Stomach smooth muscle (tissue), 2 donors: Measurements from ENCODE around the gene C7orf57.

Experiments
- H3K27ac ChIP-seq: one replicate; pipeline ENCODE4 v1.7.0; 2013; ENCODE audit warnings: mild to moderate bottlenecking, low read length, inconsistent platforms
- H3K27me3 ChIP-seq, 2 donors: one replicate each; pipeline ENCODE4 v1.7.0; 2013; ENCODE audit warnings: low read length in 2 of 2; ENCODE audit not compliant: insufficient read depth in 2 of 2, control insufficient read depth in 1 of 2
- H3K36me3 ChIP-seq, 2 donors: one replicate each; pipeline ENCODE4 v1.7.0; 2013; ENCODE audit warnings: low read length in 2 of 2; ENCODE audit not compliant: control insufficient read depth in 2 of 2, insufficient read depth in 2 of 2
- H3K4me1 ChIP-seq: one replicate; pipeline ENCODE4 v1.7.0; 2013; ENCODE audit warnings: low read length; ENCODE audit not compliant: control insufficient read depth, insufficient read depth
- H3K4me3 ChIP-seq, 2 donors: one replicate each; pipeline ENCODE4 v1.7.0; 2013; ENCODE audit warnings: low read length in 2 of 2
- H3K9ac ChIP-seq, 2 donors: one replicate each; pipeline ENCODE4 v1.7.0; 2013; ENCODE audit warnings: low read length in 2 of 2, mild to moderate bottlenecking in 1 of 2
- H3K9me3 ChIP-seq, 2 donors: one replicate each; pipeline ENCODE4 v1.7.0; 2013; ENCODE audit warnings: low read length in 2 of 2; ENCODE audit not compliant: control insufficient read depth in 2 of 2
- donor health status: healthy.
- donor health status: Pancreatic carcinoma.

Gene C7orf57

DNA sequence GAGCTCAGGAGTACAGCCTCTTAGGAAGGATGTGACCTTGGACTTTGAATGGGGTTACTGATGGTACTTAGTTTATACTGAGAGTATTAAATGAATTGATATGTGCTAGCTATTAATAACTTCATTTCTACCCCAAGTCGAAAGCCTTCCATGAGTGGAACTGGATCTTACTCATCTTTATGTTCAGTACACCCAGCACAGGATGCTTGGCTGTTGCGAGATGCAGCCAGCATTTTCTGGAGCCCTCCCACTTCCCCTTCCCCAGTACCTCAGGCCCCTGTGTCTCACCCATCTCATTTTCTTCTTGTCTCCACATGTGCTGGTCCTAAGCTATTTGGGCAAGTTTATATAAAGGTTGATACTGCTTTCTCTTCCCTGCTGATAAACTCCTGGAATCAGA lies 60.9 kb downstream of the C7orf57 start:
- Histone ChIP-seq H3K27me3 (no peaks in the 10 kb centered on the region), H3K9ac (no peak overlapping the region), H3K4me1 (no peaks in the 10 kb centered on the region), H3K9me3 (no peaks in the 10 kb centered on the region), H3K4me3 (no peak overlapping the region), H3K27ac (no peak overlapping the region), H3K36me3 (peaks cover 0 to 13% of the 10 kb centered on the region in 2 donors)

- H3K27me3 ChIP-seq: no peaks in the 10 kb centered on the region
- H3K9me3 ChIP-seq: no peaks in the 10 kb centered on the region
- no peaks in the 10 kb centered on the region for H3K4me1 ChIP-seq
- no peak overlapping the region for H3K4me3 ChIP-seq
- no peak overlapping the region for H3K27ac ChIP-seq
- no peak overlapping the region for H3K9ac ChIP-seq
- peaks cover 9 to 23% of the 10 kb centered on the region in 2 donors for H3K36me3 ChIP-seq
Observed at GRCh38 chr7:48097521-48098231, 62.3 kb downstream of the C7orf57 start.

DNA sequence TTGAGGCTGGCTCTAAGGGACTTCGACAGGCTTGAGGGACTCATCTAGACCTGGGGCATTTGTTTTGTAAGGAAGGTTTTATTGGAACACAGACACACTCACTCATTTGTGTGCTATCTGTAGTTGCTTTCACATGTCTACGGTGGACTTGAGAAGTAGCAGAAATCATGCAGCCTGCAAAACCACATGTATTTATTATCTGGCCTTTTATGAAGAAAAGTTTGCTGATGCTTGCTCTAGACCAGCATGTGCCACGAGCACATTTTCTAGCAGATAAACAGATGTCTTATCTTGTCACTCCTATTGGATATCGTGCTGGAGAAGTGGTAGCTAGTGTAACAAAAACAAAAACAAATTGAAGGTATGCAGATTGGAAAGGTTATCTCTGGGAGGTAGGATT lies 63.5 kb downstream of the C7orf57 start:
- Histone ChIP-seq H3K36me3 (peaks cover 14 to 28% of the 10 kb centered on the region in 2 donors), H3K27me3 (no peaks in the 10 kb centered on the region), H3K27ac (no peak overlapping the region), H3K4me1 (no peaks in the 10 kb centered on the region), H3K9me3 (no peaks in the 10 kb centered on the region), H3K4me3 (no peak overlapping the region), H3K9ac (no peak overlapping the region)

DNA sequence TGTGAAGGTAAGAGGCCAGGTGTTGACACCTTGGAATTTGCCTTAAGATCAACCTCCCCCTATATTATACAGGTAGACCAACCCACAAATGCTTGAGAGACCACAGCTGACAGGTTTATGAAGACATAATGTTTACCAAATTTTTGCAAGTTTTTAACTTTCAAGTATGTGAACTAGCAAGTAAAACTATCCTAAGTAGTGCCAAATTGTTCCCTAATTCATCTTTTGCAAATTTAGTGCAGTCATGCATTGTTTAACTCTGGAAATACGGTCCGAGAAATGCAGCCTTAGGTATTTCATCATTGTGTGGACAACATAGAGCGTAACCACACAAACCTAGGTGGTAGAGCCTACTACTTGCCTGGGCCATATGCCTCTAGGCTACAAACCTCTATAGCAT lies 64.4 kb downstream of the C7orf57 start:
- no peaks in the 10 kb centered on the region for H3K27me3 ChIP-seq
- H3K4me1 ChIP-seq: no peaks in the 10 kb centered on the region
- H3K36me3 ChIP-seq: peaks cover 14 to 26% of the 10 kb centered on the region in 2 donors
- H3K9ac ChIP-seq: no peak overlapping the region
- no peaks in the 10 kb centered on the region for H3K9me3 ChIP-seq
- H3K27ac ChIP-seq: no peak overlapping the region
- H3K4me3 ChIP-seq: no peak overlapping the region

DNA sequence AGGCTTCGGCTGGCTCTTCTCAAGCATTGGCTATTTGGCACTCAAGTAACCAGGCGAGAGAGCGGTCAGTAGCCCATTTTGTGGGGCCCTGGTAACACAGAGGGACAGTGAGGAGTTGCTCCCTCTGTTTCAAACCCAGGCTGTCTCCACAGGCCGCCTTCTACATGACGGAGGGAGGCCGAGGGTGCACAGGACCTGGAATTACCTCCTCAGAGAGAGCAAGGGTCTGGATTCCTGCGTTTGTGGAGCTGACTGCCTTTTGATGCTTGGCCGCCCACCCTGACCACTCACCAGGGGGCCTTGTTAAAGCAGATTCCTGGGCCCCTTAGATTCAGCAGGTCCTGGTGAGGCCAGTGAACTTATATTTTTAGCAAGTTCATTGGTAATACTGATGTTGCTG lies 66.0 kb downstream of the C7orf57 start:
- Histone ChIP-seq H3K36me3 (peaks cover 17 to 24% of the 10 kb centered on the region in 2 donors), H3K4me3 (no peak overlapping the region), H3K27ac (no peak overlapping the region), H3K27me3 (no peaks in the 10 kb centered on the region), H3K4me1 (no peaks in the 10 kb centered on the region), H3K9ac (no peak overlapping the region), H3K9me3 (no peaks in the 10 kb centered on the region)

DNA sequence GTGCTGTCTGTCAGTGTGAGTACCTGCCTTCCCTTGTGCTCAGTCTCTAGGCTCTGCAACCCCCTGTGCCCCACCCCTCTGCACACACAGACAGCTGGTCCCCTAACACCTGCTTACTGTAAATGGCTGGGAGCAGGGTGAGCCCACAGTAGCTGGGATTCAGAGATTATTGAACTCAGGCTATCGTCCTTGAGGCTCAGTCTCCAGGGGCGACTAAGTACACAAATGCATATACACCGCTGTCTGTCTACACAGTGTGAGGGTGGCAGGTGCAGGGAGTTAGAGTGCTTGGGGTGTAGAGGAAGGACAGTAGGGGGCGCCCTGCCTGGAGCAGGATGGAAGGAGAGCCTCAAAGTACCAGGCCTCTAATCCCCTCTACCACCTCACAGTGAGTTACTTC lies 66.6 kb downstream of the C7orf57 start:
- Histone ChIP-seq H3K27me3 (no peaks in the 10 kb centered on the region), H3K27ac (no peak overlapping the region), H3K36me3 (peaks cover 21 to 27% of the 10 kb centered on the region in 2 donors), H3K9me3 (no peaks in the 10 kb centered on the region), H3K4me1 (no peaks in the 10 kb centered on the region), H3K9ac (no peak overlapping the region), H3K4me3 (no peak overlapping the region)

GRCh38 chr7:48102530-48102929 lies 67.2 kb downstream of the C7orf57 start:
- Histone ChIP-seq H3K36me3 (peaks cover 22 to 29% of the 10 kb centered on the region in 2 donors), H3K9me3 (no peaks in the 10 kb centered on the region), H3K27ac (no peak overlapping the region), H3K4me3 (no peak overlapping the region), H3K27me3 (no peaks in the 10 kb centered on the region), H3K9ac (no peak overlapping the region), H3K4me1 (no peaks in the 10 kb centered on the region)

DNA sequence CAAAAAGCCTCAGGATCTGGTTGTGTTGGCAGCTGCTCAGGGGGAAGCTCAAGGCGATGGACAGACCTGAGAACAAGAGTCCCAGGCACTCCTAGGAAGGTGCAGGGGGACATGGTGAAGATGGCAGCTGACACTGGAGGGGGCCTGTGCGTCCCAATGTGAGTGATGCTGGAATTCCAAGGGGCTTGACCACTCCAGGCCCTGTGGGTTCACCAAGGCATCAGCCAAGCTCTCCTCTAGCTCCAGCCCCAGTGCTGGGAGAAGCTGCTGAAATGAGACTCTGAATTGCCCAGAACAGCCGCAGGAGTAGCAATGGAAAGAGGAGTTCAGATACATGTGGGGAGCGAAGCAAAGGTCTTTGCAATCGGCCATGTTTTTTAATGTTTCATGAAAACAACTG lies 69.7 kb downstream of the C7orf57 start:
- Histone ChIP-seq H3K9ac (no peak overlapping the region), H3K9me3 (no peaks in the 10 kb centered on the region), H3K27me3 (no peaks in the 10 kb centered on the region), H3K36me3 (peaks cover 27 to 33% of the 10 kb centered on the region in 2 donors), H3K4me3 (no peak overlapping the region), H3K27ac (no peak overlapping the region), H3K4me1 (no peaks in the 10 kb centered on the region)

DNA sequence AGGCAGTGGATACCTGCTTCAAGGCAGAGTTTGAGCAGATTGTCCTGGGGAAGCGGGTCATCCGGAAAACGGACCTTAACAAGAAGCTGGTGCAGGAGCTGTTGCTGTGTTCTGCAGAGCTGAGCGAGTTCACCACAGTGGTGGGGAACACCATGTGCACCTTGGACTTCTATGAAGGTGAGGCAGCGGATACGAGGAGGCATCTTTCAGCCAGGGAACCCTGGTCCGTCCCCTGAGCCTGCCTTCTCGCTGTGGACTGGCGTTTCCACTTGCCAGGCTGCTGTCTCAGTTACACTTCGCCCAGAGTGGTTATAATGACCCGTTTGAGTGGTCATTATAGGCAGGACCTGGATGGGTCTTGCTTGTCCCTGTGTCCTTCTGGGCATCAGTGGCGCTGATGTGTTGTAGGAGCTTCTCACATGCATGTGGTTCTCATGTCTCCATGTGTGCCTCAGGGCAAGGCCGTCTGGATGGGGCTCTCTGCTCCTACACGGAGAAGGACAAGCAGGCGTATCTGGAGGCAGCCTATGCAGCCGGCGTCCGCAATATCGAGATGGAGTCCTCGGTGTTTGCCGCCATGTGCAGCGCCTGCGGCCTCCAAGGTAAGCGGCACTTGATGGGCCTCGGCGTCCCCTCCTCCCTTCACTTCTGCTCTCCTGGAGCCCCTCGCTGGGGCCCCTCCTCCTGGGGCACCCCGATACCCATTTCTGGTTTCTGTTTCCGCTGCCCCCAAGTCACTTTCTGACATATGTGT lies 71.7 kb downstream of the C7orf57 start:
- no peaks in the 10 kb centered on the region for H3K9me3 ChIP-seq
- no peaks in the 10 kb centered on the region for H3K27me3 ChIP-seq
- no peak overlapping the region for H3K27ac ChIP-seq
- no peaks in the 10 kb centered on the region for H3K4me1 ChIP-seq
- H3K9ac ChIP-seq: no peak overlapping the region
- peaks cover 22 to 30% of the 10 kb centered on the region in 2 donors for H3K36me3 ChIP-seq
- no peak overlapping the region for H3K4me3 ChIP-seq

GRCh38 chr7:48107926-48108472 lies 72.7 kb downstream of the C7orf57 start:
- Histone ChIP-seq H3K36me3 (peaks cover 17 to 23% of the 10 kb centered on the region in 2 donors), H3K9ac (no peak overlapping the region), H3K27me3 (no peaks in the 10 kb centered on the region), H3K4me1 (no peaks in the 10 kb centered on the region), H3K27ac (no peak overlapping the region), H3K9me3 (no peaks in the 10 kb centered on the region), H3K4me3 (no peak overlapping the region)
